Pons (tissue), 1 donor: Measurements from ENCODE around the gene TWIST1.

ENCODE experiments used
- DNase-seq: peaks from one replicate; pipeline ENCODE4 v3.0.0-alpha.2; 2016; ENCODE audit warnings: low spot score

TWIST1 gene

GRCh38 chr7:19113855-19114550 is 3.4 kb downstream of the TWIST1 start:
- DNase-seq = no peak

DNA sequence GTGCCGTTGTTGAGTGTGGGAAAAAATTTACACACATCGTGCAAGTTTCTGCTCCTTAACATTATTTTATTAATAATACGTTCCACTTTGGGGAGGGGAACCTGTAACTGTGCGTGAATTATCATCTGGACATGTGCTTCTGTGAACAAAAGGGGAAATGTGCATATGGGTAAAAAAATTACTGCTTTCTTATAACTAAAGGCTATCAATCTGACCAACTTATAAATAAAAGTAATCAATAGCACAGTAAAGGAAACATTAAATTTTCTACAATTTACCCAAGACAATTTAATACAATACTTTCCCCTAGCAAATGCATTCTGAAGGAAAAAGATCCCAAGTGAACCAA is 4.5 kb downstream of the TWIST1 start:
- no peak for DNase-seq

GRCh38 chr7:19112274-19113001 is 5.0 kb downstream of the TWIST1 start:
- DNase-seq = no peak

DNA sequence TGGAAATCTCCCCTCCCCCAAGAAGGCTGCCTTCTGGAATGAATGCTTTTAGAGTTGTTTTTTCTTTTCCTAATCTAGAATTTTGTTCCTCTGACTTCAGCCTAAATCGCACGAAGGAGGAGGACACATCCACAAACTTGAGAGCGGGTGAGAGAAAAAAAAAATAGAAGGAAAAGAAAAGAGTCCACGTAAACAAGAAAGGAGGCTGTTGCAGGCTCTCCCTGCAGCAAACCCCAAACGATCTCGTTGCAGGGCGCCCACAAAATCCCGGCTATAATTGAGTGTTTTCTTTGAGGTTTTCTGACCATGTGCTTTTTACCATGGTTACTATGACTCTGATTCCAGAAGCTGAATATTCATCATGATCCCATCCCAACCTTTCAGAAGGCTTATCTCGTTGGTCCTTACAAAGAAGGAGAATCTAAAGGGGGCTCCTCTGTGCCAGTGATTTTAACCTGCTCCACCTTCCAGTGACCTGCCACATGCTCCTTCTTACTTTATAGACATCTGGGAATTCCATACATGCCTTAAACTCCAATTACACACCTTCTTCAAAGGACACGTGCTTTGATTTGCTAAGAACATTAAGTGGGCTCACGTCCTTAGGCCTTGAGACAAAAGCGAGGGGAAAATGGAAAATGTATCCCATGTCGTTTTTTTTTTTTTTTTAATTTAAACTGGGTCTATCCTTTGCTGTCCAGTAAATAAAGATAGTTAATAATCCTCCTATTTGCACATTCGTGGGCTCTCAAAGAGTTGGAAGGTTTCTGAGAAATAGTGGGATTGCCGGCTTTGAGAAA is 5.8 kb downstream of the TWIST1 start:
- no peak for DNase-seq

DNA sequence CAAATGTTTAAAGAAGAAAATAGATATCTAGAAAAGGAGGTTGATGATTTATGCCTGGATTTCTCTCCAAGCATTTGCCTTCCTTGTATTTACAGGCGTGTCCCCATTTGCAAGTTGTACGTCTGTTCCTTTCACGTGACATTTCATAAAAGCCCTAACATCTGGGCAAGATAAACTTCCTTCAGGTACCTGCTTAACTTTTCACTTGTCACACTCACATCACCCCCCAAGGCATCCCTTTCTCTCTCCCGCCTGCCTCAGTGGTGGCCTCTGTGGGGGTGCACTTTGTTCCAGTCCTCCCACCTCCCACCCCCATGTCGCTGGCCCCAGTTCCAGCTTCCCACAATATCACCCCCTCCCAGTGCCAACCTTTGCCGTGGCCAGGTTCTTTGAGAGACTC is 6.7 kb downstream of the TWIST1 start:
- DNase-seq = no peak

- DNase-seq = no peak
These were observed 7.3 kb downstream of the TWIST1 start for GRCh38 chr7:19110026-19110730.

DNA sequence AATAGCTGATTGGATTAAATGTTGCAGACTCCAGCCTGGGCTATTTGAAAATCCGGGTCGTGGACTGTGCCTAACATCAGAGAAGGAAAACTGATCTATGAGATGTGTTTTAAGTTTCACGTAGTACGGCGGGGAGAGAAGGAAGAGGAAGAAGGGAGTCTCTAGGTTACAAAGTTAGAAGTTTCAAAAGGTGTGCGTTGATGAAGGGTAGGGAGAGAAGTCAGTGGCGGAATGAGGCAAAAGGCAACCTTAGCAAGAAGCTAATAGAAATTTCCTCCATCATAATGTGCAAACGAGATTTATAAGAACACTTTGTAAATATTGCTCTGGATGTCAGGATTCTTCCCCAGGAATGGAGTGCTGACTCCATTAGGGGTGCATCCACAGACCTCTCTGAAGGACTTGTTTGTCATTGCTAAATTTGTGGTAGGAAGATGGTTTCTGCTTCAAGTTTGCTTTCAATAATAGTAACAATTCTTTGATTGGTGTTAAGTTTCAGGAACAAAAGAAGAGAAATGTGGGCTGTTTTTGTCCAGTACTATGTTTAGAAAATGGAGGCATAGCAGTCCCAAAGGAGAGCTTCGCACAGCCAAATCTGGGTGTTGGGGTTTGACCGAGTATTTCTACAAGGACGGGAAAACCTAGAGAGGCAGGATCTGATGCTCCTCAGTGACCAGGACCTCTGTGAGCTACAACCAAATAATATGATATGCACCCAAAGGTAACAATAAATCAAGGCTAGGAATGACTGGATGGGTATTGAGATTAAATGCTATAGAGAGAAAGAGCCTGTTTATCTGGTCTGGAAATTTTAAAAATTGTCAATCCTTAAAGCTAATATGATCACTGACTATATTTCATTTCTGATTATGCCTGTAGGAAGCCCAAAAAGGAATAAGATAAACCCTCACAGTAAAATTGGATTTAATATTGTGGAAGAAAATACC is 8.2 kb downstream of the TWIST1 start:
- DNase-seq = no peak

GRCh38 chr7:19107356-19108146 is 9.9 kb downstream of the TWIST1 start:
- no peak for DNase-seq

DNA sequence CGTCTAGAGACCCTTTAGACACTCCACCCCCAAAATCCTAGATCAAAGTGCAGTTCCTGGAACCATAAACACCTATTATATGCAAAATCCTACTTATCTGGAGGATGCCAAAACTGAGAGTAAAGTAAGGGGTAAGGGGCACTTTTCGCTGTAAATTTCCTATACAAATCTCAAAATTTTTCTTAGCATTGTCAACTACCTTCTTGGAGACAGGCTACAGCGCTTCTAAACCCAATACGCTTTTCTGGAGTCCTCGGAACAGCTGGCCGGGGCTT is 10.4 kb downstream of the TWIST1 start:
- no peak for DNase-seq

- no peak for DNase-seq
These were observed 11.0 kb downstream of the TWIST1 start for GRCh38 chr7:19106241-19107080.

DNA sequence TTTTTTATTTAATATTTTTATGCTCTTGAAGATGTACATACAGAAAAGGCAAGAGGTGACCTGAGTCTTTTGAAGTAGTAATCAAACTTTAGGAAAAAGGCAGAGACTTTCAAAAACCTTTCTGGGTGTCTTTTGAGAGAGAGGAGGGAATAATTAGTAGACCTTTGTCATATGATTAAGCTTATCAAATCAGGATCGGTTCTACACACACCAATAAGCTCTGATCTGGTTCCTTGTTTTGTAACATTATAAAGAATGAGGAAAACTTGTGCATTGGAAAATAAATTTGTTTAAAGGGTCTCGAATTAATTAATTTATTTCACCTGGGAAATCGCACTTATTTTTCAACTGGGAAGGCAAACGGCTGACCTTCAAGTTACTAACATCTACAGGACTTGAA is 11.9 kb downstream of the TWIST1 start:
- DNase-seq = no peak

DNA sequence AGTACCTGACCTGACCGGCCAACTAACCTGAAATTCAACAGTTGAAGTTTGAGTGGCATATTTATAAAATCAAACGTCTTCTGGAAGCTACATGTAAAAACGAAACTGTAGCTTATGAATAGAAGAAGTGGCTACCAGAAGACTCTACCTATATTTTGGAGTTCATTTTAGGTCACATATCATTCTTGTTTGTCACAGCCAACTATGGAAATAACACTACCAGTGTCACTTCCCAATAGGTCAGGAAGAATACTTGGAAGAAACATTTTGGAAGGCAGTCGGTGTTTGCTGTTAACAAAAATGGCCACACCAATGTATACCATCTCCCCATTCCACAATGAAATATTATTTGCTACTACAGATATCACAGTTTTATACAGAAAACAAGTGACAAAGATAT is 12.6 kb downstream of the TWIST1 start:
- DNase-seq = no peak

DNA sequence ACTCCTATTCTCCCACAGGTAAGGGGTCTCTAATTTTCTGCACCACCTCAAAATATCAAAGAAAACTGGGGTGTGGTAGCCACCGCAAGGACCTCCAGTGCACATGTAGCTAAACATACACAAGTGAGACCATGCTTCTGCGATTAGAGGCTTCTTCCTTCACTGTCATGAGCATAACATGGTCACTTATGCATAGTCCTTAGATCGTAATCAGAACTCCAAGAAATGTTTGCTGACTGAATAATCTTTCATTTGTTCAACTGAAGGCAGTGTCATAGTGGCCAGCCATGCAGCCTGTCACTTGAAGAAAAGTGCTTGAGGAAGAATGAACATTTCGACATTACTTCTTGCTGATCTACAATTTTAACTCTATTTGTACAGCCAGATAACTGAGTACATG is 14.6 kb downstream of the TWIST1 start:
- DNase-seq = no peak

GRCh38 chr7:19101909-19102308 is 15.5 kb downstream of the TWIST1 start:
- no peak for DNase-seq

DNA sequence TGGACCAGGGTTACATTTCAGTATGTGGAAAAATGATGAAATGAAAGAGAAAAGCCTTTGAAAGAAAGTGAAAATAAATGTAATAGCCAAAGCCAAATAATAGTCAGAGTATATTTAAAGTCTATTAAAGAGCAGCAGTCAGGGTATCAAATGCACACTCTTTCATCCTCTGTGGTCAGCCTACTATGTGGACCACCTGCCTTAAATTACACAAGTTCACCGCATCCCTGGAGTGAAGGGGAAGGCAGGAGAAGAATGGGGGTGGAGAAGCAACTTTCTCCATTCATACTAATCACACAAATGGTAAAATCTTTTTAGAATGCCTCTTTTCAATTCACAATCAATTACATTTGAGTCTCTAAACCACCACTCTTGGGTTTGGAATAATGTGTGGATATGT is 16.0 kb downstream of the TWIST1 start:
- DNase-seq = no peak

- no peak for DNase-seq
These were observed 17.5 kb downstream of the TWIST1 start for GRCh38 chr7:19099924-19100323.

DNA sequence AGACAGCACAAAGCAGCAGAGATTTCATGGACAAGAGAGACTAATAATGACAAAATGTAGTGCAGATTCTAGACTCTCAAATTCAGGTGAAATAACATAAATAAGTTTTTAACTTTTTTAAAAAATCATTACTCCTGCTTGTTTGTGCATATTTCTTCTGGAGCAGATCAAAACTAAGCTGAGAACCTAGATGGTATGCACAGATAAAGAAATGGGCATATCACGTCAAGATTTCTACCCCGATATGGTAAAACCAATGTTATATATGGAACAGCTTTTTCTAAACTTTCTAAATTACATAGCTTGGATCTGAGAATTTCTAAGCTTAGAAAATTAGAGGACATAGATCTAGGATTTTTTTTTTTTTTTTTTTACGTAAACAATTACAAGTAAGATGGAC is 18.2 kb downstream of the TWIST1 start:
- DNase-seq = no peak

GRCh38 chr7:19098510-19098909 is 18.9 kb downstream of the TWIST1 start:
- no peak for DNase-seq

DNA sequence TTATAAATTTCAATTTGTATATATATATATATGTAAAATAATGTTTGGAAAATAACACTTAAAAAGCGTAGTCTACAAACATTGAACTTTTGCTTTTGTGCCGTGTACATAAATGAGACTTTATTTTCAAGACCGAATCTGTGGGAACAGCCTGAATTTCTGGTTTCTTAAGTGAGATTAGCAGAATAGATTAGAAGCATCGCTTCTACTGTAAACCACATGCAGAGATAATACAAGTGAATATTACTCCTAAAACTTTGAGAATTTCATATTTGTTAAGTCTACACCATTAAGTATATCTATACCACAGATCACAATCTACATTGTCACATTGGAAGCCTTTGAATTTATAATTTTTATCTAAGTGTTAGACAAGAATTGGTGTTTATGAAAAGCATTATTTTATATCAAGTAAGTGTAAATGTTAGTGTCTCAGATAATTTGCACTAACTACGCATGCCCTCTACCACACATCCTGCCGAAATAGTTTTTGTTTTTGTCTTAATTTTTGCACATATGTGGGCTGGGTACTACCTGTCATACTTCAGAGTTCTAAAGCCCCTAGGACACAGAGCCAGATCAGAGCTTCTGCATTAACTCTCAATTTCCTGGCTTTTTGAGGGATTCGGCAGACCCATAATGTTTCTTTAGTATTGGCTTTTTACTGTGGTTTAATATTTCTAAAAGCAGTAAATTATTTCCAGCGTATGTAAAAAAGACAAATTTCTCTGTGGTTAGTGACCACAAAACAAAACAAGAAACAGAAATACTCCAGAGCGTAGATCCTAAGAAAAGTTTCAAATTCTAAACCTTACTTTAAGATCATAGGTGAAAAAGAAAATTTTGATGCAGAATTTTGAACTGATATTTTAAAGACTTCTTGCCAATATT is 20.0 kb downstream of the TWIST1 start:
- no peak for DNase-seq
